ENCODE data around the gene UBE2Z. TPM values are rescaled to one million over a fixed set of nuclear protein-coding genes. Genes with fewer than 3 reads are reported as not detected.

UBE2Z gene
- total and polyA plus RNA-seq, 2 of the 13 experiments (the other 11 are each of a cell fraction or from before 2014, with no cell fraction given): 63.2 to 122 TPM

- 0 out of 2 replicates have a peak, but pooled peaks have one; percentile 28 for TF ChIP-seq TBX3 (IDR thresholded peaks at IDR 0.05; ENCODE audit: borderline replicate concordance)
- peak; percentile 88 for TF ChIP-seq ETV5 (CRISPR knock-in tag; IDR thresholded peaks at IDR 0.05; ENCODE audit: borderline replicate concordance)
- TF ChIP-seq ZNF589 (CRISPR knock-in tag; conservative IDR thresholded peaks at IDR 0.05): peak; percentile 91
- TF ChIP-seq ZNF552 (CRISPR knock-in tag; IDR thresholded peaks at IDR 0.05; ENCODE audit: borderline replicate concordance): peak; percentile 91
- TF ChIP-seq, protein P1, sequence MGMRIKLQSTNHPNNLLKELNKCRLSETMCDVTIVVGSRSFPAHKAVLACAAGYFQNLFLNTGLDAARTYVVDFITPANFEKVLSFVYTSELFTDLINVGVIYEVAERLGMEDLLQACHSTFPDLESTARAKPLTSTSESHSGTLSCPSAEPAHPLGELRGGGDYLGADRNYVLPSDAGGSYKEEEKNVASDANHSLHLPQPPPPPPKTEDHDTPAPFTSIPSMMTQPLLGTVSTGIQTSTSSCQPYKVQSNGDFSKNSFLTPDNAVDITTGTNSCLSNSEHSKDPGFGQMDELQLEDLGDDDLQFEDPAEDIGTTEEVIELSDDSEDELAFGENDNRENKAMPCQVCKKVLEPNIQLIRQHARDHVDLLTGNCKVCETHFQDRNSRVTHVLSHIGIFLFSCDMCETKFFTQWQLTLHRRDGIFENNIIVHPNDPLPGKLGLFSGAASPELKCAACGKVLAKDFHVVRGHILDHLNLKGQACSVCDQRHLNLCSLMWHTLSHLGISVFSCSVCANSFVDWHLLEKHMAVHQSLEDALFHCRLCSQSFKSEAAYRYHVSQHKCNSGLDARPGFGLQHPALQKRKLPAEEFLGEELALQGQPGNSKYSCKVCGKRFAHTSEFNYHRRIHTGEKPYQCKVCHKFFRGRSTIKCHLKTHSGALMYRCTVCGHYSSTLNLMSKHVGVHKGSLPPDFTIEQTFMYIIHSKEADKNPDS (CRISPR knock-in tag; IDR thresholded peaks at IDR 0.05): 0 out of 2 replicates have a peak, but pooled peaks have one; percentile 46
- TF ChIP-seq, protein P2, sequence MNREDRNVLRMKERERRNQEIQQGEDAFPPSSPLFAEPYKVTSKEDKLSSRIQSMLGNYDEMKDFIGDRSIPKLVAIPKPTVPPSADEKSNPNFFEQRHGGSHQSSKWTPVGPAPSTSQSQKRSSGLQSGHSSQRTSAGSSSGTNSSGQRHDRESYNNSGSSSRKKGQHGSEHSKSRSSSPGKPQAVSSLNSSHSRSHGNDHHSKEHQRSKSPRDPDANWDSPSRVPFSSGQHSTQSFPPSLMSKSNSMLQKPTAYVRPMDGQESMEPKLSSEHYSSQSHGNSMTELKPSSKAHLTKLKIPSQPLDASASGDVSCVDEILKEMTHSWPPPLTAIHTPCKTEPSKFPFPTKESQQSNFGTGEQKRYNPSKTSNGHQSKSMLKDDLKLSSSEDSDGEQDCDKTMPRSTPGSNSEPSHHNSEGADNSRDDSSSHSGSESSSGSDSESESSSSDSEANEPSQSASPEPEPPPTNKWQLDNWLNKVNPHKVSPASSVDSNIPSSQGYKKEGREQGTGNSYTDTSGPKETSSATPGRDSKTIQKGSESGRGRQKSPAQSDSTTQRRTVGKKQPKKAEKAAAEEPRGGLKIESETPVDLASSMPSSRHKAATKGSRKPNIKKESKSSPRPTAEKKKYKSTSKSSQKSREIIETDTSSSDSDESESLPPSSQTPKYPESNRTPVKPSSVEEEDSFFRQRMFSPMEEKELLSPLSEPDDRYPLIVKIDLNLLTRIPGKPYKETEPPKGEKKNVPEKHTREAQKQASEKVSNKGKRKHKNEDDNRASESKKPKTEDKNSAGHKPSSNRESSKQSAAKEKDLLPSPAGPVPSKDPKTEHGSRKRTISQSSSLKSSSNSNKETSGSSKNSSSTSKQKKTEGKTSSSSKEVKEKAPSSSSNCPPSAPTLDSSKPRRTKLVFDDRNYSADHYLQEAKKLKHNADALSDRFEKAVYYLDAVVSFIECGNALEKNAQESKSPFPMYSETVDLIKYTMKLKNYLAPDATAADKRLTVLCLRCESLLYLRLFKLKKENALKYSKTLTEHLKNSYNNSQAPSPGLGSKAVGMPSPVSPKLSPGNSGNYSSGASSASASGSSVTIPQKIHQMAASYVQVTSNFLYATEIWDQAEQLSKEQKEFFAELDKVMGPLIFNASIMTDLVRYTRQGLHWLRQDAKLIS (CRISPR knock-in tag; IDR thresholded peaks at IDR 0.05): no peak
- peak; percentile 70; the same call in 1 of the 2 replicates for TF ChIP-seq BATF2 (CRISPR knock-in tag; IDR thresholded peaks at IDR 0.05)
- TF ChIP-seq SRY (CRISPR knock-in tag; IDR thresholded peaks at IDR 0.05): peak; percentile 98
- peak; percentile 95 for TF ChIP-seq DBP (CRISPR knock-in tag; IDR thresholded peaks at IDR 0.05; ENCODE audit: not compliant biosample characterization)
- peak; percentile 92 for TF ChIP-seq ZNF644 (CRISPR knock-in tag; IDR thresholded peaks at IDR 0.05; ENCODE audit: low read depth)
Measured at GRCh38 chr17:48944515-48945260, 36.5 kb downstream of the UBE2Z start, which contains the start of gene SNF8 (continued).

All from HepG2 (cell line).